ENCODE data around the gene PIP5K1C. TPM values are rescaled to one million over a fixed set of nuclear protein-coding genes. Genes with fewer than 3 reads are reported as not detected.

The PIP5K1C gene
- total and polyA plus RNA-seq, 9 of the 15 experiments (the other 6 are each of a cell fraction or from before 2014, with no cell fraction given) = 0.38 to 22.1 (median 4.1) TPM

DNA sequence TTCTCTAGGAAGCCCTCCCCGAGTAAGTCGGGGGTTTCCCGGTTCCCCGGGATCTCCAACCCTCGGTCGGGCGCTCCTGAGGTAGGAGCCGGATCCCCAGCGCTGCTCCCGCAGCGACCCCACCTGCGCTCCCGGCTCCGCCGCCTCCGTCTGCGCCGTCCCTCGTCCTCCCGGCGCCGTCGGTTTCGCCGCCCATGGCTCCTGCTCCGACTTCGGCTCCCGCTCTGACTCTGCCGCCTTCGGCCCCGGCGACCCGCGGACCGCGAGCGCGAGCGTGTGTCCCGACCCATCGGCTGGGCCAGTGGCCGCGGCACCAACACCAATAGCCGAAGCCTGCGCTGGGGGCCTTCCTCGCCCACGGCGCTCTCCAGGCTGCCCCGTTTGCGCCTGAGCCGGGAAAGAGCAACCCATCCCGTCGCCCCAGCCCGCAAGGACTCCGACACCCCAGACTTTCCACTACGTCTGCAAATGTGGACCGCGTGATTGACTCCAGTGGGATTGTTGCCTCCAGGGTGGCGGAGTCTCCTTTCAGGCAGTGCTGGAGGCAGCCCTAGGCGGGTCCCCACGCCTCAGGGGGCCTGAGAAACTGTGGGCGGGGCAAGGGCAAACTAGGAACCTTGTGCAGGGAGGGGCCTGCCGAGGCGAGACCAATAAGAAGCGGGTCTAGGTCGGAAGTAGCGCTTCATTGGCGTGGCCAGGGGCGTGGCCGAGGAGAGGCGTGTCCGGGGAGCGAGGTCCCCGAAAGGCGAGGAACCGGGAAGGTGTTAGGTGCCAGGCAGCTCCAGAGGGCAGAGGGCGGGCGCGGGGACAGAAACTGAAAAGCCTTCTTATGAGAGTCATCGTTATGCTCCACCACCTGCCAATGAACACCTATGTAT lies 73.6 kb downstream of the PIP5K1C start, which contains the start of gene CACTIN (continued):
- TF ChIP-seq THRAP3 (IDR thresholded peaks at IDR 0.05; ENCODE audit: borderline replicate concordance) (no peak), ZC3H4 (CRISPR knock-in tag; IDR thresholded peaks at IDR 0.05; ENCODE audit: borderline replicate concordance) (no peak), GTF3C2 (IDR thresholded peaks at IDR 0.05; ENCODE audit: borderline replicate concordance, extremely low read depth, insufficient read length) (no peak), RAD21 (CRISPR knock-in tag; conservative IDR thresholded peaks at IDR 0.05 in 1 of 2, IDR thresholded peaks at IDR 0.05 in 1 of 2) (no peak; a peak in 2 of 4 replicates), ATF1 (CRISPR knock-in tag; IDR thresholded peaks at IDR 0.05) (no peak), ATF1 (tag; IDR thresholded peaks at IDR 0.05) (peak; percentile 90), ZSCAN32 (CRISPR knock-in tag; IDR thresholded peaks at IDR 0.05) (0 out of 2 replicates have a peak, but pooled peaks have one; percentile 15), BACH1 (tag; IDR thresholded peaks at IDR 0.05) (no peak; the same call in 1 of the 2 replicates), NFRKB (IDR thresholded peaks at IDR 0.05; ENCODE audit: low read depth) (no peak), ZKSCAN1 (IDR thresholded peaks at IDR 0.05; ENCODE audit: low read depth, low read length) (no peak), CEBPB (tag; IDR thresholded peaks at IDR 0.05) (no peak), XRCC5 (IDR thresholded peaks at IDR 0.05; ENCODE audit: low read depth, low read length) (peak; percentile 51), DIDO1 (tag; IDR thresholded peaks at IDR 0.05; ENCODE audit: low read depth) (peak; percentile 96), ZFP36 (IDR thresholded peaks at IDR 0.05; ENCODE audit: low read depth, low read length, partially characterized antibody) (peak; percentile 9), SMARCA4 (IDR thresholded peaks at IDR 0.05) (0 out of 2 replicates have a peak, but pooled peaks have one; percentile 25), ZFP30 (CRISPR knock-in tag; IDR thresholded peaks at IDR 0.05; ENCODE audit: borderline replicate concordance) (no peak), FOXK2 (conservative IDR thresholded peaks at IDR 0.05 in 1 of 2, IDR thresholded peaks at IDR 0.05 in 1 of 2; ENCODE audit: low read depth in 2 of 2) (peak; percentile 73 to 81; a peak in 3 of 4 replicates), PKNOX1 (IDR thresholded peaks at IDR 0.05) (0 out of 2 replicates have a peak, but pooled peaks have one; percentile 6), JUNB (CRISPR knock-in tag; conservative IDR thresholded peaks at IDR 0.05) (no peak), MEF2D (tag; conservative IDR thresholded peaks at IDR 0.05; ENCODE audit: low read depth) (no peak), TAL1 (IDR thresholded peaks at IDR 0.05) (peak; percentile 57), NEUROD1 (IDR thresholded peaks at IDR 0.05; ENCODE audit: borderline replicate concordance, low read depth, low read length, partially characterized antibody) (peak; percentile 90)
- TF ChIP-seq, protein P1, sequence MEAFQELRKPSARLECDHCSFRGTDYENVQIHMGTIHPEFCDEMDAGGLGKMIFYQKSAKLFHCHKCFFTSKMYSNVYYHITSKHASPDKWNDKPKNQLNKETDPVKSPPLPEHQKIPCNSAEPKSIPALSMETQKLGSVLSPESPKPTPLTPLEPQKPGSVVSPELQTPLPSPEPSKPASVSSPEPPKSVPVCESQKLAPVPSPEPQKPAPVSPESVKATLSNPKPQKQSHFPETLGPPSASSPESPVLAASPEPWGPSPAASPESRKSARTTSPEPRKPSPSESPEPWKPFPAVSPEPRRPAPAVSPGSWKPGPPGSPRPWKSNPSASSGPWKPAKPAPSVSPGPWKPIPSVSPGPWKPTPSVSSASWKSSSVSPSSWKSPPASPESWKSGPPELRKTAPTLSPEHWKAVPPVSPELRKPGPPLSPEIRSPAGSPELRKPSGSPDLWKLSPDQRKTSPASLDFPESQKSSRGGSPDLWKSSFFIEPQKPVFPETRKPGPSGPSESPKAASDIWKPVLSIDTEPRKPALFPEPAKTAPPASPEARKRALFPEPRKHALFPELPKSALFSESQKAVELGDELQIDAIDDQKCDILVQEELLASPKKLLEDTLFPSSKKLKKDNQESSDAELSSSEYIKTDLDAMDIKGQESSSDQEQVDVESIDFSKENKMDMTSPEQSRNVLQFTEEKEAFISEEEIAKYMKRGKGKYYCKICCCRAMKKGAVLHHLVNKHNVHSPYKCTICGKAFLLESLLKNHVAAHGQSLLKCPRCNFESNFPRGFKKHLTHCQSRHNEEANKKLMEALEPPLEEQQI (IDR thresholded peaks at IDR 0.05) = no peak
